OCI-LY3 (cell line): ENCODE measurements around the gene PPP5C.

Experiments used
- H2AFZ ChIP-seq: fragments of 200-600, 300-600 bp; shearing (Covaris generic); 2 replicates; pipeline ENCODE4 v1.6.0; 2014; ENCODE audit warnings: antibody characterized with exemption, low read depth, low read length
- H3K27ac ChIP-seq: fragments of 200-600, 300-600 bp; sonication (generic); 2 replicates; pipeline ENCODE4 v1.5.1; 2014; ENCODE audit warnings: mild to moderate bottlenecking, low read length, moderate library complexity, mixed read lengths
- H3K27me3 ChIP-seq: fragments of 200-600, 300-600 bp; sonication (generic); 2 replicates; pipeline ENCODE4 v1.6.1; 2014; ENCODE audit warnings: low read depth, low read length, mixed read lengths
- H3K36me3 ChIP-seq: fragments of 200-600, 300-600 bp; sonication (generic); replicated peaks from 2 replicates; pipeline ENCODE3; 2014; ENCODE audit warnings: low read depth, low read length, mixed read lengths
- H3K4me1 ChIP-seq: fragments of 300-600, 200-600 bp; sonication (generic); 2 replicates; pipeline ENCODE4 v1.6.1; 2014; ENCODE audit warnings: low read length, mixed read lengths
- H3K4me2 ChIP-seq: fragments of 200-600, 300-600 bp; sonication (generic); 2 replicates; pipeline ENCODE4 v1.6.1; 2014; ENCODE audit warnings: low read length, mixed read lengths
- H3K4me3 ChIP-seq: fragments of 300-600, 200-600 bp; sonication (generic); 2 replicates; pipeline ENCODE4 v1.5.1; 2014; ENCODE audit warnings: antibody characterized with exemption, mild to moderate bottlenecking, low read length, moderate library complexity
- H3K79me2 ChIP-seq: fragments of 300-600, 200-600 bp; shearing (Covaris generic); 2 replicates; pipeline ENCODE4 v1.6.1; 2014; ENCODE audit warnings: mild to moderate bottlenecking, low read length, mixed read lengths
- H3K9ac ChIP-seq: fragments of 300-600, 200-600 bp; shearing (Covaris generic); 2 replicates; pipeline ENCODE4 v1.6.0; 2014; ENCODE audit warnings: mild to moderate bottlenecking, low read length, moderate library complexity
- H3K9me3 ChIP-seq: fragments of 200-600, 300-600 bp; shearing (Covaris generic); 2 replicates; pipeline ENCODE4 v1.6.1; 2014; ENCODE audit warnings: low read length, mixed read lengths; ENCODE audit not compliant: insufficient read depth
- H4K20me1 ChIP-seq: fragments of 200-600, 300-600 bp; sonication (generic); 2 replicates; pipeline ENCODE4 v1.6.1; 2016; ENCODE audit warnings: low read length, mixed read lengths; ENCODE audit not compliant: insufficient read depth
- CTCF ChIP-seq: fragments of 200-600, 300-600 bp; sonication (generic); IDR thresholded peaks from 2 replicates; pipeline ENCODE4 v1.5.1; 2014; ENCODE audit warnings: antibody characterized with exemption, low read length, low read depth
- EZH2phosphoT487 ChIP-seq: fragments of 200-600 bp; shearing (Covaris generic); IDR thresholded peaks from 2 replicates; pipeline ENCODE4 v1.6.1; 2018; ENCODE audit warnings: antibody characterized with exemption, mixed run types, low read depth

Gene PPP5C

DNA sequence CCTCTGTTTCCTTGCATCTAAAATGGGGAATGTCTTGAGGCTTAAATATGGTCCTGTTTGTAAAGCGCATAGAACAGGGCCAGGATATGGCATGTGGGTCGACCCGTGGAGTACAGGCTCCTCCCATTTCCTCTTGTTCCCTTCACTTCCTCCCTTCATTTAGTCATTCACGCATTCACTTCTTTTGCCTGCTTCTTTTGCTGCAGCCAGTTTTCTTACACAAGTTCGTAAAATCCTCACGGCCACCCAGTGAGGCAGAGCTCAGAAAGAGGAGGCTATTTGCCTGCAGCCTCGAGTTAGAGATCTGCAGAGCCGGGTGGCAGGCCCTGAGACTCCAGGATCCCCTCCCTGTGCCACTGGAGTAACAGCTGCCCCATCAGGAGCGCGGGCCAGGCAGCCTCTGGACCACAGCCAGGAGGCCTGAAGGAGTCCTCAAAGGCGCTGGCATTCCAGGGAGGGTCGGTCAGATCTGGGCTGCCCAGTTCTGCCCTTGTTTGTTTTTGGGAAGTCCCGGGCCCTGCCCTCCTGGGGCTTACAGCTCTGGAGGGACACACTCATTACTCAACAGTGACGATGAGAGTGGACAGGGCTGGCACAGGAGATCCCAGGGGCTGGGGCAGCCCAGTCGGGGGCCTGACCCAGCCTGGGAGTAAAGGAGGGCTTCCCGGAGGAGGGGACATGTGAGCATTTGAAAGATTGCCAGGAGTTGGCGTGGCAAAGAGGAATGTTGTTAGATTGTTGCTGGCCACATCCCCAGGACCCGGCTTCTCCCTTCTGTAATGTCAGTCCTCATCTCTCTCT lies 4.6 kb downstream of the PPP5C start:
- Histone ChIP-seq H4K20me1 (peaks cover 11% of the 10 kb centered on the region), H3K9me3 (no peaks in the 10 kb centered on the region), H3K27me3 (no peaks in the 10 kb centered on the region), H3K27ac (peak overlapping the region; percentile 67), H3K79me2 (peaks cover 93% of the 10 kb centered on the region), H3K4me3 (peak overlapping the region; percentile 66), H3K4me2 (peak overlapping the region; percentile 90), H3K36me3 (peaks cover 50% of the 10 kb centered on the region), H2AFZ (no peak overlapping the region), H3K4me1 (peaks cover 64% of the 10 kb centered on the region), H3K9ac (peak overlapping the region; percentile 47; the same call in 1 of the 2 replicates)
- TF ChIP-seq EZH2phosphoT487 (no peak), CTCF (no peak)

DNA sequence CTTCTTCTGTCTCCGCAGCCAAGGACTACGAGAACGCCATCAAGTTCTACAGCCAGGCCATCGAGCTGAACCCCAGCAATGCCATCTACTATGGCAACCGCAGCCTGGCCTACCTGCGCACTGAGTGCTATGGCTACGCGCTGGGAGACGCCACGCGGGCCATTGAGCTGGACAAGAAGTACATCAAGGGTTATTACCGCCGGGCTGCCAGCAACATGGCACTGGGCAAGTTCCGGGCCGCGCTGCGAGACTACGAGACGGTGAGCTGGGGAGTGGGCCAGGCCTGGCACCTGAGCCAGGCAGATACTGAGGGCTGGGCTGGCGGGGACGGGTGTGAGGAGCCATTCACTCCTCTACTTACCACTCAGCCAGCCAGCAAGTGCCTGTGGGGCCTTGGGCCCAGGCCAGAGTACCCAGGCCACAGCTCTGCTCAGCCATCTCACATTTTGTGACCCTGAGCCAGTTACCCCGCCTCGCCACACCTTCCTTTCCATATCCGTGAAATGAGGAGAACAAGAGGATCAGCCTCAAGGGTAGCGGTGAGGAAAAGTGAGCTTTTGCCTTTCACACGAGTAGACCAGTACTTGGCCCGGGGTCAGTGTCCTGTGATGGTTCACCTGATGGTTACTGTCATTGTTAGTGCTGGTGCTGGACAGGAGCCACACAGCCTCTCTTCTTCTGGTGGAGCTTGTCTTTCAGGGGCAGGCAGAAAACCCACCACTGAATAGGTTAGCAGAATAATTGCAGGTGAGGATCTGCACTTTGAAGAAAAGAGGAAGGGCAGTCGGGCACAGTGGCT lies 7.0 kb downstream of the PPP5C start:
- peaks cover 22% of the 10 kb centered on the region for H4K20me1 ChIP-seq
- no peak overlapping the region for H3K4me3 ChIP-seq
- no peak overlapping the region for H3K9ac ChIP-seq
- no peak overlapping the region for H3K4me2 ChIP-seq
- no peak overlapping the region for H3K27ac ChIP-seq
- peaks cover 62% of the 10 kb centered on the region for H3K4me1 ChIP-seq
- H3K79me2 ChIP-seq = peaks cover 98% of the 10 kb centered on the region
- TF ChIP-seq CTCF (no peak), EZH2phosphoT487 (no peak)
- peaks cover 63% of the 10 kb centered on the region for H3K36me3 ChIP-seq
- no peaks in the 10 kb centered on the region for H3K27me3 ChIP-seq
- no peak overlapping the region for H2AFZ ChIP-seq
- H3K9me3 ChIP-seq = no peaks in the 10 kb centered on the region

GRCh38 chr19:46355234-46356148 lies 8.6 kb downstream of the PPP5C start:
- H3K4me3 ChIP-seq = no peak overlapping the region
- peaks cover 60% of the 10 kb centered on the region for H3K36me3 ChIP-seq
- H3K27me3 ChIP-seq = no peaks in the 10 kb centered on the region
- peaks cover 24% of the 10 kb centered on the region for H4K20me1 ChIP-seq
- no peaks in the 10 kb centered on the region for H3K9me3 ChIP-seq
- H2AFZ ChIP-seq = no peak overlapping the region
- peak overlapping the region; percentile 66 for H3K27ac ChIP-seq
- peak overlapping the region; percentile 41 for H3K4me2 ChIP-seq
- H3K79me2 ChIP-seq = peaks cover 98% of the 10 kb centered on the region
- peaks cover 46% of the 10 kb centered on the region for H3K4me1 ChIP-seq
- TF ChIP-seq EZH2phosphoT487 (no peak), CTCF (no peak)
- H3K9ac ChIP-seq = no peak overlapping the region
